HG03342 (cell line): Measurements from ENCODE around the gene BRIP1.
"Not testable (repeated sequence)": the region's sequence is repeated elsewhere in the genome, so short reads cannot be mapped to it uniquely, and the experiment has no call there.

Experiments used
- ATAC-seq: cut with Tn5 transposase; IDR thresholded peaks from one replicate; pipeline ENCODE4 v1.9.1; 2021; ENCODE audit warnings: mild to moderate bottlenecking, moderate library complexity; ENCODE audit not compliant: unreplicated experiment

BRIP1 gene

DNA sequence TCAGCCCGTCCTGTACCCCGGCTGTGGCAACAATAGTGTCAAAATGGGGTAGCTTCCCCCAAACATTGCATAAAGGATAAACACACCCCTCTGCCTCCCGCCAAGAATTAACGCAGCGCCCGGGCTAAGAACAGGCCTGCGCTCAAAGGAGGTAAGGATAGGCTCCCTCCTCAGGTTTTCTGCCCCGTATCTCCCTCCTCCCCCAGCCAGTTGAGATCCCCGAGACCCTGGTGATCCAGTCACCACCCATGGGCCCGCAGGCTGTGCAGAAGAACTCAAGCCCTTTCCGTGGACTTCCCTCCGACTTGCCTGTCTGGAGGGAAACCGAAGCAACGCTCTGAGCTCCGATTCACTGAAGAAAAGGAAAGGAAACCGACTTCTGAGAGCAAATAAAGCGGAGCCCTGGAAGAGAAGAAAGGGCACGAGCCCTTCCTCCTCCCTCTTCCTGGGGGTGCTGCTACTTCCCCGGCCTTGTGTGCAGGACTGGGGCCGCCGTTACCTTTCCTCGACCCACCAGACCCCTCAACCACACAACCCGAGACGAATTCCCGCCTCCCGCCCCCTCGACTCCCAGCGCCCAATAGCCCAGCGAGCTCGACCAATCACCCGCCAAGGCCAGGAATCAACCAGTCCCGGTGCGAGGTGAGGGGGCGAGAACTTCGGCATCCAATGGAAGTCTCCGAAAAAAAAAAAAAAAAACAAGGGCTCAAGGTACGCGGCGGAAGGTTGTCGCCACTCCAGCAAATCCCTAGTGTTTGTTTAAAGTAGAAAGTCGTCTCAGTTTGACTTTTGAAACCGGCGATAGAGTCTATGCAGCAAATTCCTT is at the start of gene BRIP1:
TSS of gene BRIP1 (minus strand) at position 554 of the 826 bp plus-strand sequence. CDS start 1,989 bp downstream, outside the sequence.
- ATAC-seq, result peak; percentile 94

- no peak for ATAC-seq
These were observed 45.1 kb upstream of the BRIP1 start for GRCh38 chr17:61908292-61909037.

GRCh38 chr17:61907361-61907760 is 44.0 kb upstream of the BRIP1 start:
- no peak for ATAC-seq

DNA sequence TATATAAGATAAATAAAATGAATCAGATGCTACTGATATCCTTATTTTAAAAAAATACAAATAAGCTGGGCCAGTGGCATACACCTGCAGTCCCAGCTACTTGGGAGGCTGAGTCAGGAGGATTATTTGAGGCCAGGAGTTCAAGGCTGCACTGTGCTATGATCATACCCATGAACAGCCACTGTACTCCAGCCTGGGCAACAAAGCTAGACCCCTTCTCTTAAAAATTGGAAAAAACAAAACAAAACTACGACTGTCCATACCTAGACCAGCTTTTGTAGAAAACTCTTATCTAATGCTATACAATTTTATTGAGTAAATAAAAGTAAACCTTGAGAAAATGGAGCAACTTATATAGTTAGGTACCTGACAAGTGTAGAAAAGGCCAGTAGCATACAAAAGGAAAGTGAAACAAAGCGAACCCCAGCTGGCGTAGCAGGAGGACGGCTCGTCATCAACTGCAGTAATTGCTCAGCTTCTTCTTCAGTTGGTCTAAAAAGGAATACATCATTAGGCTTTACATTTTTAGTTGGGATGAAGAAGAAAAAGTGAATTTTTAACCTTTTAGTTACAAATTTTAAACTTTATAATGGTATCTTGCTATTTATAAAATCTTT is 40.9 kb upstream of the BRIP1 start:
- no peak for ATAC-seq

GRCh38 chr17:61903251-61903650 is 39.9 kb upstream of the BRIP1 start:
- no peak for ATAC-seq

DNA sequence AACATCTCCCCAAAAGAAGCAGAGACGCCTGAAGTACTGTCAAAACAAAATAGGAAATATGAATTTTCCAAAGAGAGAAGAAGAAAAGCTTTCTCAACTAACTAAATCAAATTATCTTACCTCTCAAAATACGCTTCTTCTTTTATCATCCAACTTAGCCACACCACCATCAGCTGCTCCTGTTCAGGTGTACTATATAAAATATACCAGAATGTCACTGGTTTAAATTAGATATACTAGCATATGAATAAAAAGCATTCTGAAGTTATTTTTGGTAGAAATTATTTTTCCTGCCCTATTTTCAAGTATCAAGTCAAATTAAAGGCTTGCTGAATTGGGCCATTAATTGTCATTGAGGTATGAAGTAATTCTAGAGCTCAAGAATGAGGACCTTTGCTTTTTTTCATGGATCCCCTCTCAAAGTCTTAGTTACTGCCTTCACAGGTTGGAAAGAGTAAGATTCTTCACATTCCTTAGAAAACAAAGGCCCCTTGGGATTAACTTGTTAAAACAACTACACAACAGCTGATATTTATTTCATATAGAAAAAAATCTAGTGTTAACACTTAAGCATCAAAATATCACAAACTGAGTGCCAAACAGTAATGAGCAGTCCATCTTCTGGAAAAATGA is 34.3 kb upstream of the BRIP1 start:
- no peak for ATAC-seq

GRCh38 chr17:61895391-61895790 is 32.1 kb upstream of the BRIP1 start:
- ATAC-seq, result no peak

DNA sequence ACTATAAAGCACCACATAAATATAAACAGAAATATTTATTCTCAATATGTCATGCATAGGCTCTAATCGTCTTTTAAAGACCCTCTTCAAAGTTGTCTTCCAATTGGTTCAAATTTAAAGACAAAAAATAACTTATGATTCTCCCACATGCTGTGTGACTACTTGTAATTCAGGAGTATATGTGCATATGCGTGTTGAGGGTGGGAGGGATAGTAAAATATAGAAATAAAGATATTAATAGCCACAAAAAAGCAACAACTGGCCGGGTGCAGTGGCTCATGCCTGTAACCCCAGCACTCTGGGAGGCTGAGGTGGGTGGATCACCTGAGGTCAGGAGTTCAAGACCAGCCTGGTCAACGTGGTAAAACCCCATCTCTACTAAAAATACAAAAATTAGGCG is 31.0 kb upstream of the BRIP1 start:
- ATAC-seq, result not testable (repeated sequence)

DNA sequence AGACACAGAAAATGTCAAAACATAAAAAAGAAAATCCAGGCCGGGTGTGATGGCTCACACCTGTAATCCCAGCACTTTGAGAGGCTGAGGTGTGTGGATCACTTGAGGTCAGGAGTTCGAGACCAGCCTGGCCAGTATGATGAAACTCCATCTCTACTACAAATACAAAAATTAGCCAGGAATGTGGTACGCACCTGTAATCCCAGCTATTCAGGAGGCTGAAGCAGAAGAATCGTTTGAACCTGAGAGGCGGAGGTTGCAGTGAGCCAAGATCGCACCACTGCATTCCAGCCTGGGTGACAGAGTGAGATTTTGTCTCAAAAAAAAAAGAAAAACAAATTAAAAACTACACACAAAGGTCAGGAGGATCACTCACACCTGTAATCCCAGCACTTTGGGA is 24.4 kb upstream of the BRIP1 start:
- ATAC-seq, result not testable (repeated sequence)

DNA sequence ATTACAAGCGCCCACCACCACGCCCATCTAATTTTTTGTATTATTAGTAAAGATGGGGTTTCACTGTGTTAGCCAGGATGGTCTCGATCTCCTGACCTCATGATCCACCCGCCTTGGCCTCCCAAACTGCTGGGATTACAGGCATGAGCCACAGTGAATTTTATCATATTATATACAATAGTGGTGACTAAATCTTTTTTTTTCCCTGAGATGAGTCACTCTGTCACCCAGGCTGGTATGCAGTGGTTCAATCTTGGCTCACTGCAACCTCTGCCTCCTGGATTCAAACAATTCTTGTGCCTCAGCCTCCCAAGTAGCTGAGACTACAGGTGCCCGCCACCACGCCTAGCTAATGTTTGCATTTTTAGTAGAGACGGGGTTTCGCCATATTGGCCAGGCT is 22.5 kb upstream of the BRIP1 start:
- not testable (repeated sequence) for ATAC-seq

GRCh38 chr17:61884864-61885263 is 21.5 kb upstream of the BRIP1 start:
- no peak for ATAC-seq

GRCh38 chr17:61880589-61881102 is 17.3 kb upstream of the BRIP1 start:
- ATAC-seq, result no peak

GRCh38 chr17:61878984-61879612 is 15.8 kb upstream of the BRIP1 start:
- no peak for ATAC-seq

DNA sequence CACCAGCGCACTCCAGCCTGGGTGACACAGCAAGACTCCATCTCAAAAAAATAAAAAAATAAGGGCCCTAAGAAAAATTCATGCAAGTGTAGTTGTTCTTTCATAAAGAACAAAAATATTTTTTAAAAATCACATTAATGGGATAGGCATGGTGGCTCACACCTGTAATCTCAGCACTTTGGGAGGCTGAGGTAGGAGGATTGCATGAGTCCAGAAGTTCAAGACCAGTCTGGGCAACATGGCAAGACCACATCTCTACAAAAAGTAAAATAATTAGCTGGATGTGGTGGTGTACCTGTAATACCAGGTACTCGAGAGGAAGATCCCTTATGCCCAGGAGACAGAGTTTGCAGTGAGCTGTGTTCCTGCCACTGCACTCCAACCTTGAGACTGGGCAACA is 15.2 kb upstream of the BRIP1 start:
- no peak for ATAC-seq

DNA sequence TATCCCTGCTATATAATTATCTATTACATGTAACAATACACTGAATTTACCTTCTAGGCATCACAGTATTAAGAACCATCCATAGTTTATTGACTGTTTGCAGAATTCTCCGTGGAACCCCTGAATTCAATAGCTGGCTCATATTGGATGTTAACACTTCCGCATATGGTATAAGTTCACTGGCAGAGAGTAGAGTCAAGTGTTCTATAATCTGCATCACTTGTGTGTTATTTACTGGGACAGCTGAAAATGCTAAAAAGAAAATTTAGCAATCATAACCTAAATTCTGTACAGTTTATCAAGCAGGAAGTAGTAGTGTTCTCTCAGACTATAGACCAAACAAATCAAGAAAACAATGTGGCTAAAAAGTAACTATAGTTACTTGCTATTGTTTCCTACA is 14.5 kb upstream of the BRIP1 start:
- no peak for ATAC-seq

DNA sequence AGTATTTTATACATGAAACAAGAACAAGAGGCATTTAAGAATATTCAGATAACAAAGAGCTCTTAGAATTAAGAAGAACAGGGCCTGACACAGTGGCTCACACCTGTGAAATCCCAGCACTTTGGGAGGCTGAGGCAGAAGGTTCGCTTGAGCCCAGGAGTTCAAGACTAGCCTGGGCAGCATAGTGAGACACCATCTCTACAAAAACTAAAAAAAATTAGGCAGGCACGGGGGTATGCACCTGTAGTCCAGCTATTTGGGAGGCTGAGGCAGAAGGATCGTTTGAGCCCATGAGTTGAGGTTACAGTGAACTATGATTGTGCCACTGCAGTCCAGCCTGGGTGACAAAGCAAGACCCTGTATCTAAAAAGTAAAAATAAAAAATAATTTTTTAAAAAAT is 12.5 kb upstream of the BRIP1 start:
- no peak for ATAC-seq

DNA sequence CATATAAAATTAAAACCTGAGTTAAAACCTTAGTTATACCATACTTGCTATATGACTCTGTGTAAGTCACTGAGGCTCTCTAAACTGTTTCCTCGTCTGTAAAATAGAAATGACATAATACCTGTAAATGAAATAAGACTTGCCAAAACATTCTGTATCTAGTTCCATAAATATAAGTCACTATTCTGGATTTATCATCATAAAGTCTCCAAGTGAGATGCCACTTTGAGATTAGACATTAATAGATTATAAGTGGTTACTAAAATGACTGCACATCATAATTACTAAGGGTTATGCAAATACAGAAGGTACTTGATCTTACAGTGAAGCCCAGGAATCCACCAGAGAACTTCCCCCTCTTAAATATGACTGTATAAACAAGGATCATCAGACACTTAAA is 12.0 kb upstream of the BRIP1 start:
- no peak for ATAC-seq

GRCh38 chr17:61874075-61874474 is 10.7 kb upstream of the BRIP1 start:
- ATAC-seq, result no peak

- ATAC-seq, result no peak
These were observed 8.8 kb upstream of the BRIP1 start for GRCh38 chr17:61872099-61872498.

DNA sequence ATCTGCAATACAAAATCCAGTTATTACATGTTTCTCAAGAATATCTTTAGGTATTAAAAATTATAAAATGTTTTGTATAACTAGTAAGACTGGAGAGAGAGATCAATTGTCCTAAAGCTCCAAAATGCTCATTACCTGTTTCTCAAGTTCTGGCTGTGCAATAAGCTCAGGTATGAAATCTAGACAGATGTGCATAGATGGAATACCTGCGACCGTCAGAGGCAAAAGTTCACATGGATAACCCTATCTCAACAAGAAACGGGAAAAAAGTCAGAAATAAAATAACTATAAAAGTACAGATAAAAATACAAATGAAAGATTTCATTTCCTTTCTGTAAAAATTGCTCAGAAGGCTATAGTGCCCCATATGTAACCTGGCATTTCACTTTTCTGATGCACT is 5.8 kb upstream of the BRIP1 start:
- ATAC-seq, result no peak

- ATAC-seq, result no peak
These were observed 4.7 kb upstream of the BRIP1 start for GRCh38 chr17:61868074-61868473.
